Aorta (tissue), 5 donors: Measurements from ENCODE around the gene SLIT3. TPM values are rescaled to one million over a fixed set of nuclear protein-coding genes. Genes with fewer than 3 reads are reported as not detected.

Experiments used
- ATAC-seq: fragments of 200-7000 bp; cut with Tn5 transposase; one replicate; pipeline ENCODE4 v1.9.1; 2022; ENCODE audit warnings: moderate library complexity; ENCODE audit not compliant: low FRiP score
- DNase-seq, 2 donors: peaks; one replicate each; pipeline ENCODE4 v3.0.0-alpha.2; 2020
- H3K27ac ChIP-seq, 2 donors: one replicate each; pipeline ENCODE4 v1.5.1; 2013; ENCODE audit warnings: low read length in 2 of 2, mild to moderate bottlenecking in 2 of 2, moderate library complexity in 2 of 2, control low read depth in 1 of 2, inconsistent platforms in 1 of 2, low read depth in 1 of 2
- H3K27me3 ChIP-seq, 2 donors: one replicate each; pipeline ENCODE4 v1.6.1; 2013; ENCODE audit warnings: control low read depth in 1 of 2, low read length in 1 of 2, mild to moderate bottlenecking in 1 of 2, moderate library complexity in 1 of 2; ENCODE audit not compliant: insufficient read depth in 2 of 2, control insufficient read depth in 1 of 2
- H3K36me3 ChIP-seq, 2 donors: one replicate each; pipeline ENCODE4 v1.6.1; 2013; ENCODE audit warnings: control low read depth in 1 of 2, low read length in 1 of 2, mild to moderate bottlenecking in 1 of 2; ENCODE audit not compliant: insufficient read depth in 2 of 2, control insufficient read depth in 1 of 2
- H3K4me1 ChIP-seq, 2 donors: one replicate each; pipeline ENCODE4 v1.6.1; 2013; ENCODE audit warnings: low read length in 2 of 2, control low read depth in 1 of 2, mild to moderate bottlenecking in 1 of 2, moderate library complexity in 1 of 2; ENCODE audit not compliant: insufficient read depth in 2 of 2, control insufficient read depth in 1 of 2
- H3K4me3 ChIP-seq, 2 donors: one replicate each; pipeline ENCODE4 v1.5.1; 2013; ENCODE audit warnings: low read length in 2 of 2, control low read depth in 1 of 2, mild to moderate bottlenecking in 1 of 2
- H3K9me3 ChIP-seq: one replicate; pipeline ENCODE4 v1.6.1; 2013; ENCODE audit warnings: mild to moderate bottlenecking, low read length; ENCODE audit not compliant: control insufficient read depth
- WGBS, 2 donors: extraction: QIAGEN DNeasy Blood & Tissue Kit; methylation state at CpG; one replicate each; pipeline ENCODE4 v1.1.7; 2013; 5-methylcytosine and 5-hydroxymethylcytosine counted together
- intact Hi-C, 2 donors: fragments of 100-400 bp; cut with DNase I; formaldehyde crosslinking; loops; one replicate each; pipeline versions ENCODE4 v1.14.2 to v1.15.0; 2022
- polyA plus RNA-seq, 2 donors: library from polyadenylated mRNA; stranded (reverse); fragments of 200-250 nt; gene quantifications; one replicate each; pipeline ENCODE4 v1.2.3, GENCODE V29; 2013
- total RNA-seq, 2 donors: library from RNA; stranded (reverse); fragmentation: NEBNext Ultra II Directional; extraction: Animal tissue kit (Norgen Biotek cat#: 25700); gene quantifications; one replicate each; pipeline ENCODE4 v1.2.1, GENCODE V29; 2021
- donor health status: healthy with polysubstance abuse.
- donor health status: Bipolar disorder and iron deficiency.
- donor health status: DM: no; HTN: no; CAD: no.
- donor health status: DM: no; HTN: no; CAD: no.
- donor health status: DM: yes; HTN: yes; CAD: no.

SLIT3 gene
- total and polyA plus RNA-seq, 4 donors = 8.6 to 108 (median 77.0) TPM

GRCh38 chr5:169013846-169014245 lies 287.1 kb downstream of the SLIT3 start:
- no peaks in the 10 kb centered on the region for H3K9me3 ChIP-seq
- H3K27me3 ChIP-seq = no peaks in the 10 kb centered on the region
- no peaks in the 10 kb centered on the region for H3K4me1 ChIP-seq
- no peak overlapping the region for H3K4me3 ChIP-seq
- H3K27ac ChIP-seq = no peak overlapping the region
- ATAC-seq = no peak
- no peaks in the 10 kb centered on the region for H3K36me3 ChIP-seq
- 67 to 82% methylated on average over 1 of the region's 1 CpG for WGBS, 2 donors
- no peak for DNase-seq
- intact Hi-C loops = no loop called here

DNA sequence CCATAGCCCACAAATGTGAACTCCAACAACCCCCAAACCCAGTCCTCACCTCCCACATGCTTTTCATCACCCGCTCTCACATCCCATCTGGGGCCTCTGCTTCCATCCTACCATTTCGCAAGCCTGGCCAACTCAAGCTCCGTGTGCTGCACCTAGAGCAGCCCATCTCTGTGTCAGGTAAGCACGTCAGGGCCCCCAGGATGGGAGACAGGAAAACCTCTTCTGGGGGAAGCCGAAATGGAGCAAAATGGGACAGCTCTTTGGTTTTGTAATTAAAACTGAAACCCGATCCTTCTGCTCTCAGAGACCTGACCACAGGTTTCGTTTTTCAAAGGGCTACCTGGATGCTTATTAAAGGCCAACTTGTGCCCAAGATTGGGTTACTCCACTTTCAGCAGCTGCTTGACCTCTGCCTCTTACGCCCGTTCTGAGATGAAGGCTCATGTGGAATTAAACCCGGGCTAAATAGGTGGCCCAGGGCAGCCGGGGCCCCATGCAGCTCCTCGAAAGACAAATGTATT lies 287.7 kb downstream of the SLIT3 start:
- WGBS, 2 donors = 91 to 92% methylated on average over 12 of the region's 12 CpGs
- no peaks in the 10 kb centered on the region for H3K36me3 ChIP-seq
- H3K27ac ChIP-seq = no peak overlapping the region
- DNase-seq (no peak), ATAC-seq (no peak)
- no peaks in the 10 kb centered on the region for H3K9me3 ChIP-seq
- no peaks in the 10 kb centered on the region for H3K27me3 ChIP-seq
- H3K4me3 ChIP-seq = no peak overlapping the region
- intact Hi-C loops = no loop called here
- H3K4me1 ChIP-seq = no peaks in the 10 kb centered on the region

DNA sequence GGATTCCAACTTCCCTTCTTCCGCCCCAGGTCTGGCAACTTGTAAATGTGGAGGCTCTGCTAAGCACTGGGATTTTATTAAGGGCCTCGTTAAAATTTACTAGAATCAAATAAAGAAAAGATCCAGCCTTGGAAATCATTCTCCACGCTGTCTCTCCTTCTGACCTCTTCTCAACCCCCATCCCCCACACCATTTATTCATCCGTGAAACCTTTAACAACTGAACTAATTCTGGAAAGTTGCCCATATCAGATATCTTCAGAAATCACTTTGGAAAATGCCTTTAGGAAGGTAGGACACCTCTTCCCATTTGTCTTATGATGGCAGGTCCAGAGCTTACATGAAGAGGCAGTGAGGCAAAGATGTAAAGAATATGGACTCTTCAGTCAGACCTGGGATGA lies 288.5 kb downstream of the SLIT3 start:
- Histone ChIP-seq H3K4me1 (no peaks in the 10 kb centered on the region), H3K36me3 (no peaks in the 10 kb centered on the region), H3K9me3 (no peaks in the 10 kb centered on the region), H3K27me3 (no peaks in the 10 kb centered on the region), H3K27ac (no peak overlapping the region), H3K4me3 (no peak overlapping the region)
- ATAC-seq (no peak), DNase-seq (no peak)
- intact Hi-C loops = no loop called here
- WGBS, 2 donors = 53 to 60% methylated on average over 4 of the region's 4 CpGs

GRCh38 chr5:169011451-169011850 lies 289.5 kb downstream of the SLIT3 start:
- Histone ChIP-seq H3K9me3 (no peaks in the 10 kb centered on the region), H3K27ac (no peak overlapping the region), H3K4me3 (no peak overlapping the region), H3K27me3 (no peaks in the 10 kb centered on the region), H3K4me1 (no peaks in the 10 kb centered on the region), H3K36me3 (no peaks in the 10 kb centered on the region)
- ATAC-seq (no peak), DNase-seq (no peak)
- intact Hi-C loops = no loop called here
- 57 to 61% methylated on average over 5 of the region's 5 CpGs for WGBS, 2 donors

- WGBS, 2 donors = 4 to 8% methylated on average over 4 of the region's 4 CpGs
- ATAC-seq (peak; percentile 47), DNase-seq (no peak)
- no peak overlapping the region for H3K4me3 ChIP-seq
- intact Hi-C loops = no loop called here
- H3K9me3 ChIP-seq = no peaks in the 10 kb centered on the region
- no peaks in the 10 kb centered on the region for H3K4me1 ChIP-seq
- H3K27me3 ChIP-seq = no peaks in the 10 kb centered on the region
- H3K36me3 ChIP-seq = no peaks in the 10 kb centered on the region
- no peak overlapping the region for H3K27ac ChIP-seq
Observed at GRCh38 chr5:169011009-169011408, 289.9 kb downstream of the SLIT3 start.

DNA sequence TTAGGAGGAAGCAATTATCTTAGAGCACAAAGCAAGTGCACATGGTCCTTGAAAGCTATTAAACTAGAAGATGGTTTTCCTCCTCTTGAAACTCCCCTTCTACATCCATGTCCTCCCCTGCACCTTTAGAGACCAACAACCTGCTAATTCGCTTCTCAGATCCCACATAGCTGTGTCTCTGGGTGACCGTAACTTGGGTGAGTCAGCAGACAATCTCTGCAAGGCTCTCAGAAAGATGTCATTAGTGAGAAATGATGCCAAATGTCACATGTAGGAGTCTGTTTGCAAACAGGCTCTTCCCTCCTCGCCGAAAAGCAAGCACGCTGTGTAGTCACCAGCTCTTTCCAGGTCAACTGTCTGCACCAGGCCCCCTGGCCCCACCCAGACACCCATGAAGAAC lies 291.8 kb downstream of the SLIT3 start:
- intact Hi-C loops = loop anchor here in 1 of 2 donors (10.0 kb wide), 1 partner anchor 56 kb away; no protein-coding TSS in a partner anchor
- Histone ChIP-seq H3K9me3 (no peaks in the 10 kb centered on the region), H3K36me3 (no peaks in the 10 kb centered on the region), H3K4me1 (no peaks in the 10 kb centered on the region), H3K27me3 (no peaks in the 10 kb centered on the region), H3K4me3 (no peak overlapping the region), H3K27ac (no peak overlapping the region)
- 87 to 89% methylated on average over 5 of the region's 5 CpGs for WGBS, 2 donors
- ATAC-seq = no peak
- DNase-seq = no peak

DNA sequence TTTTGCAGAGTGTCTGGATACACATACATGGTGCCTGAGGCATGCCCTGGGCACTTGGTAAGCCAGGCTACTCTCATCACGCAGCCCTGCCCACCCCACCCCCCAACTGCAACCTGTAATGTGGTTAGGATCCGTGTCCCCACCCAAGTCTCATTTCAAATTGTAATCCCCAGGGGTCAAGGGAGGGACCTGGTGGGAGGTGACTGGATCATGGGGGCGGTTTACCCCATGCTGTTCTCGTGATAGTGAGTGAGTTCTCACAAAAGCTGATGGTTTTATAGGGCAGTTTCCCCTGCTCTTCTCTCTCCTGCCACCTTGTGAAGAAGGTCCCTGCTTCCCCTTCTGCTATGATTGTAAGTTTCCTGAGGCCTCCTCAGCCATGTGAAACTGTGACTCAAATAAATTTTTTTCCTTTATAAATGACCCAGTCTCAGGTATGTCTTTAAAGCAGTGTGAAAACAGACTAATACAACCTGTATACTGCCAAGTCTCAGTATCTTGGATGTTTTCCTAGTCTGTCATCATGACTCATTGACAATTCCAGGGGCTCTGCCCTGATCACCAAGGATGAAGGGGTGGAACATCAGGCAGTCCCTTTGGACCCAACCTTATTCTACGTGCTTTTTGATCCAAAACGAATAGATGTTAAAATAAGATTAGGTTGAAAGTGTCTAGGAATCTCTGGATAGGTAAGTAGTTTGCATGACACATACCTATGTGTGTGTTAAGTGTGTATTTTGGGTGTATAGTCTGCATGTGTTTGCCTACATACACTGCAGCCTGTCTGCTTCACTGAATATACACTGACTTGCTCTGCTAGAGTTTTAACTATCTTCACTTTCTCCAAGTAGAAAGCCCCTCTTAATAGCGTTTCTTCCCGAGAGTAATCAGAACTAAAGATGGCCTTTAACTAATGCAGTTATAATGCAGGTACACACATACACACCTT lies 293.8 kb downstream of the SLIT3 start:
- no peaks in the 10 kb centered on the region for H3K27me3 ChIP-seq
- no peak overlapping the region for H3K4me3 ChIP-seq
- DNase-seq (no peak), ATAC-seq (no peak)
- no peaks in the 10 kb centered on the region for H3K9me3 ChIP-seq
- intact Hi-C loops = loop anchor here in 1 of 2 donors (10.0 kb wide), 1 partner anchor 58 kb away; no protein-coding TSS in a partner anchor
- no peaks in the 10 kb centered on the region for H3K4me1 ChIP-seq
- no peaks in the 10 kb centered on the region for H3K36me3 ChIP-seq
- H3K27ac ChIP-seq = no peak overlapping the region
- 93% methylated on average over 8 of the region's 8 CpGs for WGBS, 2 donors

- intact Hi-C loops = loop anchor here (5.0 to 10.0 kb wide), 3 partner anchors 48 to 298 kb away; partner anchors contain the start of gene SLIT3 (in 1 of the 2)
- Histone ChIP-seq H3K9me3 (no peaks in the 10 kb centered on the region), H3K36me3 (no peaks in the 10 kb centered on the region), H3K27ac (no peak overlapping the region), H3K4me3 (no peak overlapping the region), H3K27me3 (no peaks in the 10 kb centered on the region), H3K4me1 (no peaks in the 10 kb centered on the region)
- WGBS, 2 donors = 8 to 18% methylated on average over 4 of the region's 4 CpGs
- ATAC-seq (no peak), DNase-seq (no peak)
Observed at GRCh38 chr5:169004551-169004950, 296.4 kb downstream of the SLIT3 start.
